ENCODE results near the gene IMPDH2.
A peak's percentile ranks its signal among the peaks of the same experiment; 100 is the strongest.

IMPDH2 gene

DNA sequence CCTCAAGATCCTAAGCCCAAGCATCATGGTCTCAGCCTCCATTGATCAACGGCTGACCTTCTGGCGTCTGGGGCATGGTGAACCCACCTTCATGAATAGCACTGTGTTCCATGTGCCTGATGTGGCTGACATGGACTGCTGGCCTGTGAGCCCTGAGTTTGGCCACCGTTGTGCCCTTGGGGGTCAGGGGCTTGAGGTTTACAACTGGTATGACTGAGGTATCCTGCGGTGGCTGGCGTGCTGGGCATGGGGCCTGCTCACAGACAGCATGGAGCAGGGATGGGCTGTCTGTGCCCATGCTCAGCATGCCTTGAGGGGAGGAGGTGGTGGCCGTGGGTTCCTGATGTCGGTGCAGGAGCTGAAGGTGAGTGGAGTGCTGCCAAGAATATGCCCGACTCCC is 14.1 kb downstream of the IMPDH2 start (continued):
- TF ChIP-seq, protein P1, sequence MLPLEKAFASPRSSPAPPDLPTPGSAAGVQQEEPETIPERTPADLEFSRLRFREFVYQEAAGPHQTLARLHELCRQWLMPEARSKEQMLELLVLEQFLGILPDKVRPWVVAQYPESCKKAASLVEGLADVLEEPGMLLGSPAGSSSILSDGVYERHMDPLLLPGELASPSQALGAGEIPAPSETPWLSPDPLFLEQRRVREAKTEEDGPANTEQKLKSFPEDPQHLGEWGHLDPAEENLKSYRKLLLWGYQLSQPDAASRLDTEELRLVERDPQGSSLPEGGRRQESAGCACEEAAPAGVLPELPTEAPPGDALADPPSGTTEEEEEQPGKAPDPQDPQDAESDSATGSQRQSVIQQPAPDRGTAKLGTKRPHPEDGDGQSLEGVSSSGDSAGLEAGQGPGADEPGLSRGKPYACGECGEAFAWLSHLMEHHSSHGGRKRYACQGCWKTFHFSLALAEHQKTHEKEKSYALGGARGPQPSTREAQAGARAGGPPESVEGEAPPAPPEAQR (tag by site-specific recombination; IDR thresholded peaks at IDR 0.05) = no peak
- TF ChIP-seq ZNF2 (tag by site-specific recombination; IDR thresholded peaks at IDR 0.05) = no peak
- TF ChIP-seq, protein P2, sequence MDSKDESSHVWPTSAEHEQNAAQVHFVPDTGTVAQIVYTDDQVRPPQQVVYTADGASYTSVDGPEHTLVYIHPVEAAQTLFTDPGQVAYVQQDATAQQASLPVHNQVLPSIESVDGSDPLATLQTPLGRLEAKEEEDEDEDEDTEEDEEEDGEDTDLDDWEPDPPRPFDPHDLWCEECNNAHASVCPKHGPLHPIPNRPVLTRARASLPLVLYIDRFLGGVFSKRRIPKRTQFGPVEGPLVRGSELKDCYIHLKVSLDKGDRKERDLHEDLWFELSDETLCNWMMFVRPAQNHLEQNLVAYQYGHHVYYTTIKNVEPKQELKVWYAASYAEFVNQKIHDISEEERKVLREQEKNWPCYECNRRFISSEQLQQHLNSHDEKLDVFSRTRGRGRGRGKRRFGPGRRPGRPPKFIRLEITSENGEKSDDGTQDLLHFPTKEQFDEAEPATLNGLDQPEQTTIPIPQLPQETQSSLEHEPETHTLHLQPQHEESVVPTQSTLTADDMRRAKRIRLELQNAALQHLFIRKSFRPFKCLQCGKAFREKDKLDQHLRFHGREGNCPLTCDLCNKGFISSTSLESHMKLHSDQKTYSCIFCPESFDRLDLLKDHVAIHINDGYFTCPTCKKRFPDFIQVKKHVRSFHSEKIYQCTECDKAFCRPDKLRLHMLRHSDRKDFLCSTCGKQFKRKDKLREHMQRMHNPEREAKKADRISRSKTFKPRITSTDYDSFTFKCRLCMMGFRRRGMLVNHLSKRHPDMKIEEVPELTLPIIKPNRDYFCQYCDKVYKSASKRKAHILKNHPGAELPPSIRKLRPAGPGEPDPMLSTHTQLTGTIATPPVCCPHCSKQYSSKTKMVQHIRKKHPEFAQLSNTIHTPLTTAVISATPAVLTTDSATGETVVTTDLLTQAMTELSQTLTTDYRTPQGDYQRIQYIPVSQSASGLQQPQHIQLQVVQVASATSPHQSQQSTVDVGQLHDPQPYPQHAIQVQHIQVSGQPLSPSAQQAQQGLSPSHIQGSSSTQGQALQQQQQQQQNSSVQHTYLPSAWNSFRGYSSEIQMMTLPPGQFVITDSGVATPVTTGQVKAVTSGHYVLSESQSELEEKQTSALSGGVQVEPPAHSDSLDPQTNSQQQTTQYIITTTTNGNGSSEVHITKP (tag by site-specific recombination; IDR thresholded peaks at IDR 0.05) = no peak
- TF ChIP-seq ZNF223 (tag by site-specific recombination; IDR thresholded peaks at IDR 0.05) = no peak
- TF ChIP-seq ZNF121 (tag by site-specific recombination; IDR thresholded peaks at IDR 0.05) = no peak
- TF ChIP-seq ZNF560 (tag by site-specific recombination; IDR thresholded peaks at IDR 0.05; ENCODE audit: borderline replicate concordance) = no peak
- no peak for TF ChIP-seq ZNF777 (tag by site-specific recombination; IDR thresholded peaks at IDR 0.05; ENCODE audit: borderline replicate concordance)
- TF ChIP-seq, protein P3, sequence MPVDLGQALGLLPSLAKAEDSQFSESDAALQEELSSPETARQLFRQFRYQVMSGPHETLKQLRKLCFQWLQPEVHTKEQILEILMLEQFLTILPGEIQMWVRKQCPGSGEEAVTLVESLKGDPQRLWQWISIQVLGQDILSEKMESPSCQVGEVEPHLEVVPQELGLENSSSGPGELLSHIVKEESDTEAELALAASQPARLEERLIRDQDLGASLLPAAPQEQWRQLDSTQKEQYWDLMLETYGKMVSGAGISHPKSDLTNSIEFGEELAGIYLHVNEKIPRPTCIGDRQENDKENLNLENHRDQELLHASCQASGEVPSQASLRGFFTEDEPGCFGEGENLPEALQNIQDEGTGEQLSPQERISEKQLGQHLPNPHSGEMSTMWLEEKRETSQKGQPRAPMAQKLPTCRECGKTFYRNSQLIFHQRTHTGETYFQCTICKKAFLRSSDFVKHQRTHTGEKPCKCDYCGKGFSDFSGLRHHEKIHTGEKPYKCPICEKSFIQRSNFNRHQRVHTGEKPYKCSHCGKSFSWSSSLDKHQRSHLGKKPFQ (tag by site-specific recombination; IDR thresholded peaks at IDR 0.05) = no peak
- TF ChIP-seq BCL11A (tag by site-specific recombination; IDR thresholded peaks at IDR 0.05; ENCODE audit: low read depth) = no peak
- no peak for TF ChIP-seq PRDM1 (tag by site-specific recombination; IDR thresholded peaks at IDR 0.05)
- TF ChIP-seq SALL2 (tag by site-specific recombination; IDR thresholded peaks at IDR 0.05; ENCODE audit: borderline replicate concordance) = no peak

DNA sequence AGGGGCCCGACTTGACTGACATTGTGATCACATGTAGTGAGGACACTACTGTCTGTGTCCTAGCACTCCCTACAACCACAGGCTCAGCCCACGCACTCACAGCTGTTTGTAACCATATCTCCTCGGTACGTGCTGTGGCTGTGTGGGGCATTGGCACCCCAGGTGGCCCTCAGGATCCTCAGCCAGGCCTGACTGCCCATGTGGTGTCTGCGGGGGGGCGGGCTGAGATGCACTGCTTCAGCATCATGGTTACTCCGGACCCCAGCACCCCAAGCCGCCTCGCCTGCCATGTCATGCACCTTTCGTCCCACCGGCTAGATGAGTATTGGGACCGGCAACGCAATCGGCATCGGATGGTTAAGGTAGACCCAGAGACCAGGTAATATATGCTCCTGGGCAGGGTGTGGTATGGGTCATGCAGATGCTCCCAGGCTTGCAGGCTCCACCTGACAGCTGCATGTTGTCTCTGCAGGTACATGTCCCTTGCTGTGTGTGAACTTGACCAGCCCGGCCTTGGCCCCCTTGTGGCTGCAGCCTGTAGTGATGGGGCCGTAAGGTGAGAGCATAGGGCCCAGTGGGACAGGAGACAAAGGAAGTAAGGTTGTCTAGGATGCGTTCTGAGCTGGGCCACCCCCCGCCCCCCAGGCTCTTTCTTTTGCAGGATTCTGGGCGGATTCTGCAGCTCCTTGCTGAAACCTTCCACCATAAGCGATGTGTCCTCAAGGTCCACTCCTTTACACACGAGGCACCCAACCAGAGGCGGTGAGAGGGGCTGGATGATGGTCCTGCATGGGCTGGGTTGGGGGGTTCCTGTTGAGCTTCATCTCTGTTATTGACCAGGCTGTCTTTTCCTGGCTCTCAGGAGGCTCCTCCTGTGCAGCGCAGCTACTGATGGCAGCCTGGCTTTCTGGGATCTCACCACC is 15.2 kb downstream of the IMPDH2 start:
- Histone ChIP-seq H3K4me3 (ENCODE audit: low read depth, low read length) (no peak overlapping the region), H3K36me3 (ENCODE audit: control insufficient read depth in 2 of 2, insufficient read depth in 1 of 2, low read length in 2 of 2) (peaks cover 3 to 63% of the 10 kb centered on the region in 2 experiments; a peak in 2 of 3 replicates), H3K27ac (ENCODE audit: extremely low read depth, low read depth, low read length) (no peak overlapping the region; the same call in 1 of the 2 replicates), H3K9me3 (ENCODE audit: control insufficient read depth, insufficient read depth, low read depth, low read length) (no peaks in the 10 kb centered on the region), H3K4me1 (ENCODE audit: control insufficient read depth, insufficient read depth, low read length) (no peaks in the 10 kb centered on the region)
- TF ChIP-seq ZIC2 (tag by site-specific recombination; IDR thresholded peaks at IDR 0.05) = peak; percentile 30; the same call in 1 of the 2 replicates
- peak; percentile 26; the same call in 1 of the 2 replicates for TF ChIP-seq GLIS2 (tag by site-specific recombination; IDR thresholded peaks at IDR 0.05)
- TF ChIP-seq GLIS1 (tag by site-specific recombination; IDR thresholded peaks at IDR 0.05) = peak; percentile 71
- TF ChIP-seq, protein P4, sequence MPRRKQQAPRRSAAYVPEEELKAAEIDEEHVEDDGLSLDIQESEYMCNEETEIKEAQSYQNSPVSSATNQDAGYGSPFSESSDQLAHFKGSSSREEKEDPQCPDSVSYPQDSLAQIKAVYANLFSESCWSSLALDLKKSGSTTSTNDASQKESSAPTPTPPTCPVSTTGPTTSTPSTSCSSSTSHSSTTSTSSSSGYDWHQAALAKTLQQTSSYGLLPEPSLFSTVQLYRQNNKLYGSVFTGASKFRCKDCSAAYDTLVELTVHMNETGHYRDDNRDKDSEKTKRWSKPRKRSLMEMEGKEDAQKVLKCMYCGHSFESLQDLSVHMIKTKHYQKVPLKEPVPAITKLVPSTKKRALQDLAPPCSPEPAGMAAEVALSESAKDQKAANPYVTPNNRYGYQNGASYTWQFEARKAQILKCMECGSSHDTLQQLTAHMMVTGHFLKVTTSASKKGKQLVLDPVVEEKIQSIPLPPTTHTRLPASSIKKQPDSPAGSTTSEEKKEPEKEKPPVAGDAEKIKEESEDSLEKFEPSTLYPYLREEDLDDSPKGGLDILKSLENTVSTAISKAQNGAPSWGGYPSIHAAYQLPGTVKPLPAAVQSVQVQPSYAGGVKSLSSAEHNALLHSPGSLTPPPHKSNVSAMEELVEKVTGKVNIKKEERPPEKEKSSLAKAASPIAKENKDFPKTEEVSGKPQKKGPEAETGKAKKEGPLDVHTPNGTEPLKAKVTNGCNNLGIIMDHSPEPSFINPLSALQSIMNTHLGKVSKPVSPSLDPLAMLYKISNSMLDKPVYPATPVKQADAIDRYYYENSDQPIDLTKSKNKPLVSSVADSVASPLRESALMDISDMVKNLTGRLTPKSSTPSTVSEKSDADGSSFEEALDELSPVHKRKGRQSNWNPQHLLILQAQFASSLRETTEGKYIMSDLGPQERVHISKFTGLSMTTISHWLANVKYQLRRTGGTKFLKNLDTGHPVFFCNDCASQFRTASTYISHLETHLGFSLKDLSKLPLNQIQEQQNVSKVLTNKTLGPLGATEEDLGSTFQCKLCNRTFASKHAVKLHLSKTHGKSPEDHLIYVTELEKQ (tag by site-specific recombination; IDR thresholded peaks at IDR 0.05; ENCODE audit: borderline replicate concordance) = no peak
- ChIA-PET POLR2A (interaction anchor here (1.2 to 1.6 kb wide), 2 partner anchors 17 to 27 kb away, joined by 3 to 10 read pairs; no protein-coding TSS in a partner anchor), CTCF (interaction anchor here (0.5 to 2.6 kb wide), 7 partner anchors 8 to 42 kb away, joined by 3 to 12 read pairs (median 3); partner anchors contain the start of genes NDUFAF3 and P4HTM)

Data from HEK293 (cell line).